HEK293T (cell line): ENCODE results near the gene IL20RA.

Source experiments
- ARNT ChIP-seq: fragments of 450-650 bp; IDR thresholded peaks from 2 replicates; pipeline ENCODE4 v1.6.1; 2017; ENCODE audit warnings: mild to moderate bottlenecking
- BHLHE40 ChIP-seq: fragments of 450-650 bp; IDR thresholded peaks from 2 replicates; pipeline ENCODE4 v1.6.1; 2016; ENCODE audit warnings: mild to moderate bottlenecking, moderate library complexity, borderline replicate concordance
- ELF4 ChIP-seq: fragments of 450-650 bp; IDR thresholded peaks from 2 replicates; pipeline ENCODE4 v1.6.1; 2017; ENCODE audit warnings: antibody characterized with exemption
- FOXA1 ChIP-seq: fragments of 450-650 bp; IDR thresholded peaks from 2 replicates; pipeline ENCODE4 v1.6.1; 2016; ENCODE audit warnings: mild to moderate bottlenecking
- FOXK2 ChIP-seq: fragments of 450-650 bp; IDR thresholded peaks from 2 replicates; pipeline ENCODE4 v1.6.1; 2016; ENCODE audit warnings: mild to moderate bottlenecking
- FOXM1 ChIP-seq: fragments of 450-650 bp; IDR thresholded peaks from 2 replicates; pipeline ENCODE4 v1.6.1; 2017; ENCODE audit warnings: mild to moderate bottlenecking, borderline replicate concordance
- HDGF ChIP-seq: fragments of 450-650 bp; IDR thresholded peaks from 2 replicates; pipeline ENCODE4 v1.6.1; 2017; ENCODE audit warnings: antibody characterized with exemption, borderline replicate concordance
- L3MBTL2 ChIP-seq: fragments of 450-650 bp; conservative IDR thresholded peaks from 2 replicates; pipeline ENCODE4 v1.6.1; 2016; ENCODE audit warnings: mild to moderate bottlenecking
- NFRKB ChIP-seq: fragments of 450-650 bp; IDR thresholded peaks from 2 replicates; pipeline ENCODE4 v1.6.1; 2016; ENCODE audit warnings: mild to moderate bottlenecking, moderate library complexity
- PKNOX1 ChIP-seq: fragments of 450-650 bp; IDR thresholded peaks from 2 replicates; pipeline ENCODE4 v1.6.1; 2016
- SP1 ChIP-seq: fragments of 450-650 bp; IDR thresholded peaks from 2 replicates; pipeline ENCODE4 v1.6.1; 2017
- SUZ12 ChIP-seq: fragments of 450-650 bp; IDR thresholded peaks from 2 replicates; pipeline ENCODE4 v1.6.1; 2016; ENCODE audit warnings: mild to moderate bottlenecking
- TARDBP ChIP-seq: fragments of 450-650 bp; IDR thresholded peaks from 2 replicates; pipeline ENCODE4 v1.6.1; 2016
- ZNF384 ChIP-seq: fragments of 450-650 bp; IDR thresholded peaks from 2 replicates; pipeline ENCODE4 v1.6.1; 2016

DNA sequence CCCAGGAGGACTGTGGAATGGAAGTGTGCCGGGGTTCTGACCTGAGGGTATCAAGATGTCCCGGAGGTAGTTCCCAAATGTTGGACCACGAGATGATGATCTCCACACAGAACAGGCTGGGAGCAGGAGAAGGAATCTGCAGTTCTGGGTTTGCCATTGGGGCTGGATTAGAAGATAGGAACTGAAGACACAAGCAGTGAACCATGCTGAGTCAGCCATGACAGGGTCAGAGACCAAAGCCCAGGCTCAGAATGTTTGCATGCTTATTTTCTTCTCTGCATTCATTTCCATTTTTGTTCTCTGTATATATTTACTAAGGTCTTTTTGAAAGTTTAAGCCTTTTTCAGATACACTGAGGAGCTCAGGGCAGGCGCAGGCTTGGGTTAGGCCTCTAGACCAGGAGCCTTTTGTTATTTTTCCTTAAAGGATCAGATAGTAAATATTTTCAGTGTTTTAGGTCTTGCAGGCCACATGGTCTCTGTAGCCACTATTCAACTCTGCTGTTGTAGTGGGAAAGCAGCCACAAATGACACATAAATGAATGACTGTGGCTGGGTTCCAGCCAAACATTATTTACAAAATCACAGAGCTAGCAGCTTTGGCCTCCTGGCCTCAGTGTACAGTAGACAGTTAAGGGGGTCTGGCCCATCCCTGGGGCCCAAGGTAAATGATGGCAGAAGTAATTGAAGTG, 94.2 kb downstream of the IL20RA start:
- TF ChIP-seq FOXM1 (no peak), TARDBP (no peak), SUZ12 (no peak), BHLHE40 (no peak), FOXK2 (no peak), PKNOX1 (no peak), SP1 (no peak), NFRKB (no peak), L3MBTL2 (no peak), ELF4 (no peak), HDGF (no peak), ZNF384 (no peak), FOXA1 (no peak), ARNT (no peak)
